ENCODE results near the gene MAP2K3.

GRCh38 chr17:21298983-21299519, 14.5 kb downstream of the MAP2K3 start:
- TF ChIP-seq MAX (IDR thresholded peaks at IDR 0.05; ENCODE audit: insufficient read depth, insufficient read length) (no peak), CTCF (IDR thresholded peaks at IDR 0.05; ENCODE audit: extremely low read depth in 1 of 2, insufficient read depth in 1 of 2, low read depth in 1 of 2, low read length in 2 of 2) (no peak), EZH2 (IDR thresholded peaks at IDR 0.05; ENCODE audit: borderline replicate concordance, low read depth, low read length, severe bottlenecking) (no peak), POLR2A (IDR thresholded peaks at IDR 0.05; ENCODE audit: low read depth, low read length) (no peak), POLR2AphosphoS5 (IDR thresholded peaks at IDR 0.05; ENCODE audit: insufficient read depth, low read depth, low read length) (no peak), JUN (IDR thresholded peaks at IDR 0.05; ENCODE audit: borderline replicate concordance, insufficient read depth, insufficient read length, low read depth) (no peak)

All from endothelial cell of umbilical vein (primary cell).